ENCODE results near the gene NSF.
"Not testable (repeated sequence)": the region's sequence is repeated elsewhere in the genome, so short reads cannot be mapped to it uniquely, and the experiment has no call there.

Gene NSF

DNA sequence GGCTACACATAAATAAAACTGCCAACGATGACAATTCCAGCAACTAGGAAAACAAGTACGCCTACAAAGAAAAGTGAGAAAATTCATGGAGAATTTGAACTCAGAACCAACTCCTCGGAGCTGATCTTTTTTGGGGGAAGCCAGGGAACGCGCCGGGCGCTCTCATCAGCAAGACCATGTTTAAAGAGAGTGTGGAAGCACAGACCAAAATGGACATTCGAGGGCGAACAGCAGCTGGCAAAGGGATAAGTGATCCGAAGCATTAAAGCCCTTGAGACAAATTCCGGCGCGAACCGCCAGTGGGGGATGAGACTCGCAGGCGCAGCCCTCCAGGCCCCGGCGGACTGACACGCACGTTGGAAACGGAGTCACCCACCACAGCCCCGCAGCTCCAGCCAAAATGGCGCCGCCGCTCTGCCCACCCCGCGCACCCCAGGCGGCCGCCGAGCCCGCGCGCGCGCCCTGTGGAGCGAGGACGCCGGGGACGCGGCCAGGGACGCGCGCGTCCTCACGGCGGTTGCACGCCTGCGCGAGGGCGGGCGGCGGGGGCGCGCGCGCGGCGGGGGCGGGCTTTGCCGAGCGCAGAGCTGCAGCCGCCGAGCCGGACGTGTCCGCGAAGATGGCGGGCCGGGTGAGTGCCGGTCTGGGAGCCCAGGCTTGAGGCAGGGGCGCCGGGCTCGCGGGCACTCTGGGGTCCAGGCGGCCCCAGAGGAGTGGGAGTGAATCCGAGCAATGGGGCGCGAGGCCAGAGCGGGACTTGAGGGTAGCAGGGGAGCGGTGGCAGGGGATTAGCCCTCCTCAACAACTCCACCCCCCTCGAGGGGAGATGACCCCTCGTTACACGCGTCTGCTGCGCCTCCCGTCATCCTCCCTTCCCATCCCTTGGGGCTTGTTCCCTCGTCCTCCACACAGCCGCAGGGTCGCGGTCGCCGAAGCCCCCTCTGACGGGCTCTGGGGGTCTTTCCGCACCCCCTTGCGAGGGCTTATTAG lies at the start of gene NSF:
NSF (plus strand) TSS at position 513 of the 990 bp plus-strand sequence; CDS start at position 620, 107 bp downstream.
- not testable (repeated sequence) for DNase-seq

DNA sequence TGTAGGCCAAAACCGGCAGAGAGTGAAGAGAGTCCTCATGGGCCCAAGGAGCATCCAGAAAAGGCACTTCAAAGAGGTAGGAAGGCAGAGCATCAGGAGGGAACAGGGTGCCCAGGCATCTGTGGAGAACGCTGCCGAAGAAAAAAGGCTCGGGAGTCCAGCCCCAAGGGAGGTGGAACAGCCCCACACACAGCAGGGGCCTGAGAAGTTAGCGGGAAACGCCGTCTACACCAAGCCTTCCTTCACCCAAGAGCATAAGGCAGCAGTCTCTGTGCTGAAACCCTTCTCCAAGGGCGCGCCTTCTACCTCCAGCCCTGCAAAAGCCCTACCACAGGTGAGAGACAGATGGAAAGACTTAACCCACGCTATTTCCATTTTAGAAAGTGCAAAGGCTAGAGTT lies 41.9 kb upstream of the NSF start:
- DNase-seq, result not testable (repeated sequence)

DNA sequence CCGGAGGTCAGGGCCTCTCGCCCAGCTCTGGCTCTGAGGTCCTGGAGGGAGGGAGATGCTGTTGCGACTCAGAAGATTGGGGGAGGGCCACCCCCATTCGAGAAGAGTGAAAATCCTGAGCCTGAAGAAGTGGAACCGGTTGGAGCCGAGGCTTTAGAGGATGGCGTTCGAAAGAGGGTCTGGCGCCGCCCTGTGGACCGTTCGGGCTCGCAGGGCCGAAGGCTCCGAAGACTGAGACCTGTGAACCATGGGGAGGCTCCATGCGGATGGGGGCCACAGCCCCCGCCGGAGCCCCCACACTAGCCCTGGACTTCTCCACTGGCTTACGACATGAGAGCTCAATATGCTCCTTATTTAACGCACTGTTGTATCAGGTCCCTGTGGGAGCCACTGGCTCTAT lies 31.3 kb upstream of the NSF start:
- DNase-seq, result not testable (repeated sequence)

DNA sequence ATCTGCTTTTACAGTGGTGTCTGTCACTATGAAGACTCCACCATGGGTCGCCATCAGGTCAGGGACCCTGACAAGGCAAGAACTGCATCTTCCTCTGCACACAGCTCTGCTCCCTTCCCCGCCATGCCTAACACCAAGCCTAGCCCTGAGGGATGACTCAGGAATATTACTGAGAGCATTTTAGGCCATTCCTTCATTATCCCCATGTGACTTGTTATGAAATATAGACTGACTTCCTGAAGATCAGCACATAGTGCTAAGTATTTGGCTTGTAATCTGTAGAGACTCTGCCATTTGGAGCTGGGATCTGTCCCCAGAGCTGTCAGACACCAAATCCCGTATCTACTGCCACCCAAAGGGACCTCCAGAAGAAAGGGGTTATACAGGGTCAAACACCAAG lies 30.4 kb upstream of the NSF start:
- DNase-seq, result not testable (repeated sequence)

DNA sequence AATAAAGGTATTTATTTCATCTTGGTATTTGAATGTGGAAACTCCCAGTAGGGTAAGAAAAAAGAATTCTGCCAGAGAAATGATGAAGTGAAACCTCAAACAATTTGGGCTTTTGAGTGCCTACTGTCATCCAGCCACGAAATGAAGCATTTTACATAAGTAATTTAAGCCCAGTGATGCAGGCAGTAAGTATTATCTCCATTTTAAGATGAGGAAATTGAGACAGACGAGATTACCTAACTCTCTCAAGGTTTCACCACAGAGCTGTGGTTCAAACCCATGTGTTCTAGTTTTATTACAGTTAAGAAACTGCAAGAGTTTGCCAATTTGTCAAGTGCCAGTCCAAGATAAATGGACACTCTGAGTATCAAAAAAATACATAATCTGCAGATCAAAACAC lies 24.2 kb upstream of the NSF start:
- not testable (repeated sequence) for DNase-seq

DNA sequence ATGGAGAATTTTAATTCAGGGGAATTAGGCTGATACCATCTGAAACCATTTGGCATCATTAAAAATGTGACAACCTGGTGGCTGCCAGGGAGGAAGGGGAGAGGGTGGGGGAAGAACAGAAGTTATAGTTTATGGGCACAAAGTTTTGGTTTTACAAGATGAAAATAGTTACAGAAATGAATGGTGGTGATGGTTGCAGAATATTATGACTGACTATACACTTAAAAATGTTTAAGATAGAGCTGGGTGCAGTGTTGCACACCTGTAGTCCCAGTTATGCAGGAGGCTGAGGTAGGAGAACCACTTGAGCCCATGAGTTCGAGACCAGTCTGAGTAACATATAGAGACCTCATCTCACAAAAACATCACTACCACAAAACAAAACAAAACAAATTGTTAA lies 23.5 kb upstream of the NSF start:
- DNase-seq, result not testable (repeated sequence)

DNA sequence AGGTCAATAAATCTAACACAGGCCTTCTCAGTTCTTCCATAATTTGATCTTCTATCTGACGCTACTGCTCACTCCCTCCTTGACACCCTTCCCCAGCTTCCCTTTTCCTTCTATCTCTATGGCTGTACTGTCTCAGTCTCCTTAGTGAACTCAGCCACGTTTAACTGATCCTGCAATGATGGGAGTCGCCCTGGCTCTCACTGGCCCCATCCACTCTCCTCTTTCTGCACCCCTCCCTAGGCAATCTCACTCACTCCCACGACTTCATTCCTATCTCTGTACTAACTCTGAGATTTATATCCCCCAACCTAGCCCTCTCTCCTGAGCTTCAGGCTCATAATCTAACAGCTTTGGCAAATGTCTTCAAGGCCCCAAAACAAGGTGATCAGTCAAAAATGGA lies 18.7 kb upstream of the NSF start:
- DNase-seq, result not testable (repeated sequence)

DNA sequence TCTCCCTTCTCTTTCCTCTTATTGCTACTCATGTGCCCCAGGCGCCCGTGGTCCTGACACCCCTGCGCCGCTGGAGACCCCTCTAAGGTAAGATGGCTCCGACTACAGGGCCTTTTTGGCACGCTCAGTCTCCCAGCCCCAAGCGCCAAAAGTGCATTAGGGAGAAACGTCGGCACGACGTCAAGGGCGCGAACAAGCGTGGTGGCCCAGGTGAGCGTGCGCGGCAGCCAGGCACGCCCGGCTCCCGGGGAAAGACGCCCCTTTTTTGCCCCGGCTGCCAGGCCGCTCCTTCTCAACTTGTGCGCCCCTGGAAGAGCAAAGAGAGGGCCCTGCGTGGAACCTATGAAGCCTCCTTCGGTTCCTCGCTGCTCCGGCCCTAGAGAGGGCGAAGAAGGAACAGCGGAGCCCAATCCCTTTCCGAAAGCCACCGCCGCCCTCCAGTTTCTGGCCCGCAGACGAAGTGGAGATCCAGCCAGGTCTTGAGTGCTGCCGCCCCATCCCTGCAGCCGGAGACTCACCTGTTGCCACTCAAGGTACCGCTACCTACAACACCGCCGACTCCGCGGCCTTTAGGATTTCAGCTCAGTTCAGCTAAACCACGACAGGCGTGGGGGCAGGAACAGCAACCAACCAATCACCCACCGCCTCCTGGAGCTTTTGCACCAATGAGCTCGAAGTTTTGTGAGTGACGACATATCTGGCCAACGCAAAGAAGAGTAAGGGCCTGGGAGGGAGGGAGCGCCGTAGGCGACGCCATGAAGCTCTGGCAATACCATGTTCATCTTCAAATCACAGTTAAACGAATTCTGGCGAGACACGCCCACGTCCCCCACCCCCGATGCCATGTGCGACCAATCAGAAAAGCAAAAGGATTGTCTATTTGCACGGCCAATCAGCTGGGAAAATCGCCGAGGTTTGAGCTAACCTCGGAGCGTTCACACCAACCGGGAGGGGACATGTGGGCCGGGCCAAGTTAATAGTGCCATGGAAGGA lies 11.1 kb upstream of the NSF start, which contains the start of gene ARL17A:
ARL17A (minus strand) TSS at position 609 of the 993 bp plus-strand sequence. CDS start 3,369 bp downstream, outside the sequence.
- not testable (repeated sequence) for DNase-seq

DNA sequence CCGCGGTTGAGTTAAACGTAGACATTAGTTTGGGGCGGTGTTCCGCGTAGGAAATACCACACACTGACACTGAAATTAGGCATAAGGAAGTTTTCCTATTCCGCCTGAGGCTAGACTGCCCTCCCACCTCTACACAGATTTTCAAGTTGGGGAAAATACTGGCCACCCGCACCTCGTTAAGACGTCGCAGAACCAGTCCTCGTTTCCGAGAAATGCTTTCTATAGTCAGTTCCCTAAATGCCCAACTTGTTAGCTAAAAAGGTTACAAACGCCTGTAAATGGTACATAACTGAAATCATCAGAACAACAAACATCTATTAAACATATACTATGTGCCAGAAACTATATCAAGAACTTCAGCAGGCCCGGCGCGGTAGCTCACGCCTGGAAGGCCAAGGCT lies 10.4 kb upstream of the NSF start:
- not testable (repeated sequence) for DNase-seq

DNA sequence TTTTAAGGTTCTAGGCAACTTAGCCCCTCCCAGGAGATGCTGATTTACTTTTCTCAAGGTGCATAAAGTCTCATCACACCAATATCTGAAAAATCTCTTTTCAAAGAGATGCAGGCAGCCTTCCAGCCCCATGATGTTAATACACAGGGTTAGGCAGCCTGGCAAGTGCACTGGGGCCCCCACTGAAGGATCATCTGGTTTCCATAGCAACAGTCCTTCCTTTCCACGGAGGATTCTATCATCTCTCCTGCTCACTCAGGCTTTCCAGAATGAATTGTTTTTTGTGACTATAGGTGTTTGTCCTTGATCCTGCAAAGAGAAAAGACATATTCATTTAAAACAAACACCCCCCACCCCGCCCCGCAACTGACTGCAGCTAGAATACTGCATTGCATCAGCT lies 5.0 kb upstream of the NSF start:
- DNase-seq, result not testable (repeated sequence)

DNA sequence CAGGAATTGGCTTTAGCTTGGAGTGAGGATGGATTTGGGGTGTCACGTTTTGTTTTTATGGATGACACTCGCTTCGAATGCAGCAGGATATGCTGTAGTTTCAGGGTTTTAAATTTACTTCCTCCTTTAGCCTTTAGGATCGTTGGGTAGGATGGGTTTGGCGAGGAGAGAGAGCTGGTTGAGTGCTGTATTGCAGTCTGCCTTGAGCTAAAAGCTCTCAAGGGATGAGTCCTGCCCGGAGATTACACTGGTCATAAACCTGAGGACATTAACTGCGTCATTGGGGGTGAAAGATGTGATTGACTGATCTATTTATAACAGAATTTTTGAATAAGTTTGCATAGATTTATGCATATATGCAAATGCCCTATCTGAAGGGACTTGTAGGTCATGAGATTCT lies 863 bp downstream of the NSF start:
- not testable (repeated sequence) for DNase-seq

DNA sequence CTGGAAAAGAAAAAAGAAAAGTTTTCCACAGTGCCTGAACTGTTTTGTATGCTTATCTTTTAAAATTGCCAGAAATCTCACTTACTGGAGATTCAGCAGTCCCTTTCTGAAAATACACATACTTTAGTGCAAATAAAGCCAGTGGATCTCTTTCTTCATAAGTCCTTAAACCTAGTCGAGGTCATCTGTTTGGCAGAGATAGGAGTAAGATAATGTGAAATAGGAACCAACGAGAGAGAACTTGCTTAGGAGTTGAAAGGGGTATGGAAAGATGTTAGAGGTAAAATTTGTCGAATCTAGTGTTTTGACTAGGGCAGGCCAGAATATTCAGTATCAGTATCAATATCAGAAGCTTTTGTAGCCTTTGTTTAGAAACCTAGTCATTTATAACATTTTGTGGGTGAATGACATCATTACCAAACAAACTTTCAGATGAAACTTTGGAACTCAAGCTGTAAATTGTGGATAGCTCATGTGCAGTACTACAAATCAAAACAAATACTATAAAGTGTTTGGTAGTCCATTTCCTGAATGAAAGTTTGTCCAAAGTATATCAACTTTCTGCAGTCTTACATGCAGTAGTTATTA lies 8.0 kb downstream of the NSF start:
- DNase-seq, result not testable (repeated sequence)

DNA sequence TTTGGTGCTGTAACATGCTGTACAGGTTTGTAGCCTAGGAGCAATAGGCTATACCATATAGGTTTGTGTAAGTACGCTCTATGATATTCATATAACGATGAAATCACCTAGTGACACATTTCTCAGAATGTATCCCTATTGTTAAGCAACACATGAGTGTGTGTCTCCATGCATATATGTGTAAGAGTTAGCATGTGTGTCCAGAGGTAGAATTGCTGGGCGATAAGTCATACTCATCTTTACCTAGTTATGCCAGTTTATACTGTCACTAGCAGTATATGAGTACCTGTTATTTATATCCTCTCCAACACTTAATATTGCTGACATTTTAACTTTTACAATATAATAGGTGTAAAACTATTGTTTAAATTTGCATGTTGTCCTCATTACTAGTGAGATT lies 10.3 kb downstream of the NSF start:
- DNase-seq, result not testable (repeated sequence)

DNA sequence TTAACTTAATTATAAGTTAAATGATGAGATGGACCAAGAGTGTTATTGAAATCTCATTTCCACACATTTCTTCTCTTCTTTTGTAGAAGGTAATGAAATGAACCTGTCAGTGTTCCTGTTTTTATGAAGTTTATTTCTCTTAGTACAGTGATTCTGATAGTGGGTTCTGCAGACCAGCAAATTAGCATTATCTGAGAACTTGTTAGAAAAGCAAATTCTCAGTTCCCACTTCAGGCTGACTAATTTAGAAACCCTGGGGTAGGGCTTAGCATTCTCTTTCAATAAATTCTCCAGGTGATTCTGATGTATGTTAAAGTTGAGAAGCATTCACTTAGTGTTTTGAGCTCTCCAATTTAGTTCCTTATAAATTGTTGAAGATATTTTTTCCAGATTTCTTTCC lies 12.7 kb downstream of the NSF start:
- DNase-seq, result not testable (repeated sequence)

DNA sequence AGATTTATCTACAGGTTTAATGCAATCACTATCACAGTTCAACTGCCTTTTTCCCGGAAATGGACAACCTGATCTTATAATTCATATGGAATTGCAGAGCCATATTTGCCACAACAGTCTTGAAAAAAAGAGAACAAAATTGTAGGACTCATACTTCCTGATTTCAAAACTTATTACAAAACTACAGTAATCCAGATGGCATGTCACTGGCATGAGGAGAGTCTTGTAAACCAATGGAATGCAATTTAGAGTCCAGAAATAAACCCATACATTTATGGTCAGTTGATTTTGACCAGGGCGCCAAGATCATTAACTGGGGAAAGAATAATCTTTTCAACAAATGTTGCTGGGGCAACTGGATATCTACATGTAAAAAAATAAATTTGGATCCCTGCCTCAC lies 20.8 kb downstream of the NSF start:
- not testable (repeated sequence) for DNase-seq

DNA sequence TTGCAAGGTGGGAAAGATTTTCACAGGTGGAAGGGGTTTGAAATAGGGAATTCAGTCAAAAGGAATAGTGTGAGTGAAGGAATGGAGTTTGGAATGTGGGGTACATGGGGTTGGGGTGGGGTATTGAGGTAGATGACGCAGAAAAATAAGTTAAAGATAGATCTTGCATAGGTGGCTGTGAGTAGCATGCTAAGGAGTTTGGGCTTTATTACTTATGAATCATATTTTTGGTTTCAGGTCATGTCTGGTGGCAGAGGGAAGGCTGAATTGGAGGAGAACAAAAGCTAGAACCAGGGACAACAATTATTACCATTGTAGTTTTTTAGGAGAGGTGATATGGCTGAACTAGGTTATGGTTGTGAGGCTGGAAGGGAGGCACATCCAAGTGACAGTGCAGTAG lies 23.4 kb downstream of the NSF start:
- not testable (repeated sequence) for DNase-seq

DNA sequence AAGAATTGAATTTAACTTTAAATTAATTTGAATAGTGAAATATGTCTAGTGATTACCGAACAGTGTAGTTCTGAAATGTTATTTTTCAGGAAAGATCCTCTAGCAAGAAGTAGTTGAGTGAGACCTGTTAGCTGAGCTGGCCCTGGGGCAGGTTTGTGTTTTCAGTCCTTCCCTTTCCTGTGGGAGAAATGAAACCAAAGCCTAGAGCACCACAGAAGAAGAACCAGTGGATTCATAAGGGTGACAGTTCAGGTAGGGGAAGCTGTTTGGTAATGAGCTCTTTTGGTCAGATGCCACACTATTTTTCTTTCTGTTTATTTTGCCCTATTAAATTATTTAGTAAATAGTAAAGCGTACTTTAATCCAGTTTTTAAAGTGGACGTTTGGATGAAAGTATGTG lies 26.7 kb downstream of the NSF start:
- DNase-seq, result not testable (repeated sequence)

DNA sequence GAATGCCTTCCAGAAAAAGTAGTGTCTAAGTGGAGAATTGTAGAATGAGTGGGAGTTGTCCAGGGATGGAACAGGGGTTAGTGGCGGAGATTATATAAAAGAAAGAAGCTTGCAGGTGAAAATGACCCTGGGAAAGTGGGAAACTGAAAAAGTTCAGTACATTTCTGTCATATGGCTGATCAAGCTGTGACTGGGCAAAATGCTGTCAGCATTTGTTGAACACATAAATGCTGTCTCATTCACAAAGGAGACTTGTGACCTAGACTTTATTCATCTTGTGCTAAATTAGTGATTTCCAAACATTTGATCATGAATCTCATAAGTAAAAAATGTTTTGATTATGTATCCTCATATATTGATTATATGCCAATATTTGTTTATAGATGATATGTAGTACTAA lies 28.5 kb downstream of the NSF start:
- DNase-seq, result not testable (repeated sequence)

DNA sequence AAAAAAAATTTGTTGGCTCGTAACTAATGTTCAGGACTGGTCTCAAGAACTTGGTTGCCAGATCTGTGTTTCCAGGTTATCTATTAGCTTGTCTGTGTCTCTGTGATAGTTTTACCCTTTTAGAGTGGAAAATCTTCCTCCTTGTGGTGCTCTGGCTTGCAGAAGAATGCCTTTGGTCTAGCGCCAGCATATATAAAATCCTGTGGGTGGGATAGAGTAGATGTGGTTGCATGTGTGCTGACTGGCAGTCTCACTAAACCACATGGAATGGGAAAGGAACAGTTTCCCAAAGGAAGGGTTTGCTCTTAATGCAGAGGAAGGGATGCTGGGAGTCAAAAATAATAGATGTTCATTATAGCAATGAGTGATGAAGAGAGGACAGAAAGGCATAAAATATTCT lies 33.3 kb downstream of the NSF start:
- DNase-seq, result not testable (repeated sequence)

DNA sequence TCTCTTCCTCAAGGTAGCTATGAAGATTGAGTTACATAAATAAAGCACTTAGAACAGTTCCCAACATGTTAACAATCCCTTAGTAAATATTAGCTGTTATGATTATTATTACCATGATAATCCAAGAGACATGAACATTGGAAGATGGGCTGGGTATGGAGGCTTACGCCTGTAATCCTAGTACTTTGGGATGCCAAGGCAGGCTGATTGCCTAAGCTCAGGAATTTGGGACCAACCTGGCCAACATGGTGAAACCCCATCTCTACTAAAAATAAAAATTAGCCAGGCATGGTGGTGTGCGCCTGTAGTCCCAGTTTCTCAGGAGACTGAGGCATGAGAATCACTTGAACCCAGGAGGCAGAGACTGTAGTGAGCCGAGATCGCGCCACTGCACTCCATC lies 34.3 kb downstream of the NSF start:
- DNase-seq, result not testable (repeated sequence)

DNA sequence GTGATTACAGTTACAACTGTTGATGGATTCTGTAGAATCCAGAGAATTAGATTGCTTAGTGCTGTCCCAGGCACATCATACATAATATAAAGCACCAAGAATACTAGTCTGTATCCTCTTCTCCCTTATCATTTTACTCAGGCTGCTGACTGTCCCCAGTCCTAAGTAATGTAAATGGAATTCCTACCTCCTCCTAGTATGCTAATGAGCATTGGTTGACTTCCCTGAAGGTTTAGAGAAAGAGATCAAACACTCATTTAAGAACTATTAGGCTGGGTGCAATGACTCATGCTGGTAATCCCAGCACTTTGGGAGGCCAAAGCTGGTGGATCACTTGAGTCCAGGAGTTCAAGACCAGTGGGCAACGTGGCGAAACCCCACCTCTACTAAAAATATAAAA lies 37.0 kb downstream of the NSF start:
- not testable (repeated sequence) for DNase-seq

DNA sequence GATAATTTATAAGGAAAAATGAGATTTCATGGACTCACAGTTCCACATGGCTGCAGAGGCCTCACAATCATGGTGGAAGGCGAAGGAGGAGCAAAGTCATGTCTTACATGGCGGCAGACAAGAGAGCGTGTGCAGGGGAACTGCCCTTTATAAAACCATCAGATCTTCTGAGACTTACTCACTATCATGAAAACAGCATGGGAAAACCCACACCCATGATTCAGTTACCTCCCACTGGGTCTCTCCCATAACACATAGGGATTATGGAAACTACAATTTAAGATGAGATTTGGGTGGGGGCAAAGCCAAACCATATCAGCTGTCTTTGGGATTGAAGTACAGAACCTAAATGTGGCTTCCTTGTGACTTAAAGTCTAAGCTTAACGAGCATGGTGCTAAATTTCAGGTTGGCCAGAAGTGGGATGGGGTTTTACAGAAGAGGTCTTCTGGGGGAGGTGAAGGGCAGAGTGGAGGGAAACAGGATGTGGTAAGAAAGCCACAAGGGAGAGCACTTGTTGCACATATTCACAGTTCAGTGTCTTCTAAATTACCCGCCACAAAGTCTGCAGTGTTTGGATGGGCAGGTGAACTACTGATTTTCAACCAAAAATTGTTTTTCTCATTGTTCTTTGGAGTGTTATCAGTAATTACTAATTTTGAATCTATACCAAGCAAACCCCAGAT lies 38.4 kb downstream of the NSF start:
- DNase-seq, result not testable (repeated sequence)
